Mesothelial cell of epicardium (in vitro differentiated cells): ENCODE results near the gene TTLL7. TPM values are rescaled to one million over a fixed set of nuclear protein-coding genes. Genes with fewer than 3 reads are reported as not detected.

Experiments used
- DNase-seq, 2 experiments: peaks; one replicate each; pipeline ENCODE4 v3.0.0; 2021; ENCODE audit warnings: low spot score in 2 of 2; ENCODE audit not compliant: unreplicated experiment in 2 of 2
- H3K27ac Mint-ChIP-seq: 2 replicates; pipeline ENCODE4 v1.8.0; 2021; ENCODE audit warnings: mixed read lengths
- H3K27me3 Mint-ChIP-seq: 2 replicates; pipeline ENCODE4 v1.8.0; 2021; ENCODE audit warnings: low read depth, mixed read lengths
- H3K36me3 Mint-ChIP-seq: 2 replicates; pipeline ENCODE4 v1.8.0; 2021; ENCODE audit warnings: mixed read lengths
- H3K4me1 Mint-ChIP-seq: 2 replicates; pipeline ENCODE4 v1.8.0; 2021; ENCODE audit warnings: mixed read lengths
- H3K4me3 Mint-ChIP-seq: 2 replicates; pipeline ENCODE4 v1.8.0; 2021; ENCODE audit warnings: mild to moderate bottlenecking, moderate library complexity, mixed read lengths
- H3K9me3 Mint-ChIP-seq: 2 replicates; pipeline ENCODE4 v1.8.0; 2021; ENCODE audit warnings: mixed read lengths
- CTCF ChIP-seq: fragments of 200-600 bp; sonication (generic); IDR thresholded peaks from one replicate; pipeline ENCODE4 v1.5.0; 2021; ENCODE audit warnings: antibody characterized with exemption; ENCODE audit not compliant: unreplicated experiment
- total RNA-seq: library from RNA; stranded (reverse); gene quantifications from 3 replicates; pipeline ENCODE4 v1.2.1, GENCODE V29; 2021

Gene TTLL7
- total RNA-seq, 1 donor from 2014 or later: 12.7 TPM

DNA sequence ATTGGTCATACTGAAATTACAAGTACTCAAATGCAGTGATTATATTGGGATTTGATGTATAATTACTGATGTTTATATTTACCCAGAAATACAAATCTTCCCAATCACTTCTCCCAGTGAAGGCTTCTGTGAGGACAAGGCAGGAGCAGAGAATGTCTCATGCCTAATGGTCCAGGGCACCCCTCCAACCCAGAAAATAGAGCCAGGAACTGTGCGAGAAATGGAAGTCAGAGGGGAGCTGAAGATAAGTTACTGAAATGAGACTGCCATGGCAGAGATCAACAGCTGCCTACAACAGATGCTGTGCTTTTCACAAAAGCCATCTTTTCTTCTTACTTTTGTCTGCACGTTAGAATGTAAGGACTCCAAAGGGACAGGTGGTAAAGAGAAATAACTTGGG lies 171.2 kb downstream of the TTLL7 start:
- no peak overlapping the region for H3K27ac Mint-ChIP-seq
- H3K27me3 Mint-ChIP-seq: no peaks in the 10 kb centered on the region
- H3K4me1 Mint-ChIP-seq: peaks cover 22% of the 10 kb centered on the region
- H3K36me3 Mint-ChIP-seq: no peaks in the 10 kb centered on the region
- TF ChIP-seq CTCF: no peak
- no peak overlapping the region for H3K4me3 Mint-ChIP-seq
- DNase-seq: no peak
- peaks cover 9% of the 10 kb centered on the region for H3K9me3 Mint-ChIP-seq

DNA sequence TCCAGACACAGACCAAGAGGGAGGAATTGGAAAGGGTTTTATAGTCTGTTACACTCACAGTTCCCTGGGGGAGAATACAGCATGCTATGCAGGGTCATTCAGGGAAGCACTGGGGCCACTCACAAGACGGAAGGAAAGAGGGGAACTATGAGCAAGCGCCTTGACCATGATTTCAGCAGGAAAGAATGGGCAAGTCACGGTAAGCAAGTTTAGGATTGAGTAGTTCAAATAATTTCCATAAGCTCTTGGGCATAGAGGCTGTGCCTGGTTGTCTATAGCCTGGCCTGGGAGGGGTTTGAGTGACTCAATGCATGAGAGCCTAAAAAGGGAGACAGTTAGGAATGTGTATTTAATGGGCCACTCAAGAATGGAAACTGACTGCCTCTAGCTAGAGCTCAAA lies 176.7 kb downstream of the TTLL7 start:
- Mint-ChIP-seq H3K36me3 (peaks cover 3% of the 10 kb centered on the region), H3K27ac (no peak overlapping the region), H3K27me3 (no peaks in the 10 kb centered on the region), H3K9me3 (peaks cover 30% of the 10 kb centered on the region), H3K4me3 (no peak overlapping the region), H3K4me1 (no peaks in the 10 kb centered on the region)
- no peak for DNase-seq
- no peak for TF ChIP-seq CTCF

- Mint-ChIP-seq H3K36me3 (peaks cover 3% of the 10 kb centered on the region), H3K9me3 (peaks cover 30% of the 10 kb centered on the region), H3K27me3 (no peaks in the 10 kb centered on the region), H3K4me3 (no peak overlapping the region), H3K4me1 (no peaks in the 10 kb centered on the region), H3K27ac (no peak overlapping the region)
- DNase-seq: no peak
- TF ChIP-seq CTCF: no peak
Observed at GRCh38 chr1:83819436-83819835, 179.5 kb downstream of the TTLL7 start.

DNA sequence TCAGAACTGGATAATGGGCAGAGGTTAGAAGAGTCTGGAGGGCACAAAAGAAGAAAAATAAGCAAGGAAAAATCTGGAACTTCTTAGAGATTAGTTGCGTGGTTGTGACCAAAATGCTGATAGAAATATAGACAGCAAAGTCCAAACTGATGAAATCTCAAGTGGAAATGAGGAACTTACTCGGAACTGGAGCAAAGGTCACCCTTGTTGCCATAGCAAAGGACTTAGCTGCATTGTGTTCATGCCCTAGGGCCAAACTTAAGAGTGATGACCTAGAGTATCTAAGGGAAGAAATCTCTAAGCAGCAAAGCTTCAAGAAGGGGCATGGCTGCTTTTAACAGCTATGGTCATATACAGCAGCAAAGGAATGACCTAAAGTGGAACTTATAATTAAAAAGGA lies 180.0 kb downstream of the TTLL7 start:
- DNase-seq: no peak
- H3K27me3 Mint-ChIP-seq: no peaks in the 10 kb centered on the region
- H3K36me3 Mint-ChIP-seq: peaks cover 3% of the 10 kb centered on the region
- H3K27ac Mint-ChIP-seq: no peak overlapping the region
- H3K9me3 Mint-ChIP-seq: peaks cover 28% of the 10 kb centered on the region
- no peak overlapping the region for H3K4me3 Mint-ChIP-seq
- H3K4me1 Mint-ChIP-seq: no peaks in the 10 kb centered on the region
- TF ChIP-seq CTCF: no peak

DNA sequence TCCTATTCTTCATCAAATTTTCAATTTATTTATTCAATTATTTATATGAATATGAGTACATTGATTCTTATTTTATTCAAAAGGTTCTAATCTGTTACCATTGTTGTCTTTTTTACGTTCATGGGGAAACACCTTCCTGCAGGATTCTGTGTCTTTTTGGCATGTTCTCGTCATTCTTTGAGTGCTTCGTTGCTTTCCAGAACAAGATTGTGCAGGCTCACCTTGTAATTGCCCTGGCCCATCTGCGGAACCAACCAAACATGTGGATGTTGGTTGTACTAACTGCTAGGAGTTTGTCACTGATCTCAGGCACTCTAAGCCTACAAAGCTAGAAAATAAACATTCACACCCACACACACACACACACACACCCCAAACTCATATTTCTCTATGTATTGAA lies 182.1 kb downstream of the TTLL7 start:
- no peak for DNase-seq
- no peak for TF ChIP-seq CTCF
- Mint-ChIP-seq H3K9me3 (peaks cover 20% of the 10 kb centered on the region), H3K27ac (no peak overlapping the region), H3K36me3 (peaks cover 3% of the 10 kb centered on the region), H3K27me3 (no peaks in the 10 kb centered on the region), H3K4me1 (no peaks in the 10 kb centered on the region), H3K4me3 (no peak overlapping the region)

- Mint-ChIP-seq H3K36me3 (no peaks in the 10 kb centered on the region), H3K4me1 (no peaks in the 10 kb centered on the region), H3K4me3 (no peak overlapping the region), H3K9me3 (peaks cover 11% of the 10 kb centered on the region), H3K27me3 (no peaks in the 10 kb centered on the region), H3K27ac (no peak overlapping the region)
- DNase-seq: no peak
- no peak for TF ChIP-seq CTCF
Observed at GRCh38 chr1:83815330-83815729, 183.6 kb downstream of the TTLL7 start.
